Glomerular visceral epithelial cell (primary cell): Measurements from ENCODE around the gene HERC2.
A peak's percentile ranks its signal among the peaks of the same experiment; 100 is the strongest.

ENCODE experiments used
- DNase-seq: peaks from one replicate; pipeline ENCODE4 v3.0.0-alpha.2; 2016; ENCODE audit errors: extremely low spot score

Gene HERC2

DNA sequence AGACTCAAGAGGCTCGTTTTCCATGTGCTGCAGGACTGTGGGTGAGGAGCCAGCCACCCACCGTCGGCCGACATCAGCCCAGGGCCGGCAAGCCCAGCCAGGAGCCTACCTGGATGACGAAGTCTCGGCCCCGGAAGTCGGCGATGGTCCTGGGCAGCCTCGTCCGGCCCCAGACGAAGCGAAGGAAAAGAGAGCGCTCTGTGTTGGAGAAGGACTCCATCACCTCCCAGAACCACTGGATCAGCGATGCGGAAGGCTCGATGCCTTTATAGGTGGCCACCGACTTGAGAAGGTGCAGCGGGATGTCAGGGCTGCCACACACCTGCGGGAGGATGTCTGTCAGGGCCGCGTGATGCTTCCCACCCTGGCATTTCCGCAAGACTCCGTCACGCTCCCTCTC, 209.0 kb downstream of the HERC2 start:
- DNase-seq, result no peak

DNA sequence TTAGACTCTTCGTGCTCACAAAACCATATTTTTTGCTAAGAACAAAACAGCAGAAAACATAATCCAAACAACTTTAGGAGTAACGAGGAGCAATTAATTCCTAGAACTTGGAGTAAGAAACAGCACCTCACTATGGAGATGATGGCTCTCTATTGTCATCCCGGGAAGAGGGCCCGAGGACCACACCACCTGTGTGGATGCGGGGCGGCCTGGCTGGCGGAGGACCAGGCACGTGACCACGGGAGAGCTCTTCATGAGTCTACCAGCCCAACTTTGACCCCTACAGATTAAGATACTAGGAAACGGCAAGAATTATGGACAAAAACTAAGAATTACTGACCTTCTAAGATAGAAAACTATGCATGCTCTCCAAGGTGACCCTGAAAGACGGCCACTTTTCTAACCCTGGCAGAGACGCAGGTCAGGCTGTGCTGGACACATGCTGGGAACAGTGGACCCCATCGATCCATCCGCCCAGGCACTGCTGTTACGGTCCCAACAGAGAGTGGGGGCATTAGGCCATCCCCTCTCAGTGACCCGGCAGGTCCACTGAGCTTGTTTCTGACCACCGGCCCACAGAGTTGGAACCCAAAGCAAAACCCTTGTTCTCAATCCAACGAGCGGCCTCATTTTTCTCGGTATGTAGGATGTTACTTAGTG, 209.7 kb downstream of the HERC2 start:
- DNase-seq, result no peak

DNA sequence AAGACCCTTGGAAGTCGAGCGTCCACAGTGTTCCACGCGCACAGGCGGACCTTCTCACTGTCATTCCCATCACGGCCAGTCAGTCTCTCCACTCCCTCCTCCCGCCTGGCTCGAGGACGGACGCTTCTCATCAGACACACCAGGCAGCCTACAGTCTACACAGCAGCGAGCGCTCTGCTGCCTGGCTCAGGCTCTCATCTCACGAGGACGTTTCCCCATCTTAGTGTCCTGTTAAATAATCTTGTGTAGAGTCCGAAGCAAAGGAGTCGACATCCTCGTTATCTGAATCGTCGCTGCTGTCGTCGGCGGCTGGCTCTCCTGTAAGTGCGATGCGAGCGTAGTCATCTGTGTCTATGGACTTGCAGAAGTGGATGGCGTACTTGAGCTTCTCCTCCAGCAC, 210.4 kb downstream of the HERC2 start:
- DNase-seq, result no peak

DNA sequence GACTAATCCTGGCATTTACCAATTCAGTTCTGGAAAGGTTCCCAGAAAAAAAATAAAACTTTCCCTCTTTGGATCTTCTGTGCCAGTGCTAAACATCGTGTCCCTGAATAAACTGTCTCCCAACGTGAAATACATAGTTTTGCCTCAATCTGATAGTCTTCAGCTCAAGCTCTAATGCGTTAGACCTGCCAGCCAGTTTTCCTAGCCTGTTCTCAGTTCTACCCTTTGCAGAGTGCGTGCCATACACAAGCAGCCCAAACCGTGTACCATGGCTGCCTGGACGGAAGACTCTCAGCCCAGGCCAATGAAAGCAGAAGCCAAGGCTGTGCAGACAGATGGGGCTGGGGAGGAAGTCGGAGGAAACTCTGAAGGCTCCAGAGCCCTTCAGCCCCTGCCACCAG, 211.5 kb downstream of the HERC2 start:
- DNase-seq, result no peak

DNA sequence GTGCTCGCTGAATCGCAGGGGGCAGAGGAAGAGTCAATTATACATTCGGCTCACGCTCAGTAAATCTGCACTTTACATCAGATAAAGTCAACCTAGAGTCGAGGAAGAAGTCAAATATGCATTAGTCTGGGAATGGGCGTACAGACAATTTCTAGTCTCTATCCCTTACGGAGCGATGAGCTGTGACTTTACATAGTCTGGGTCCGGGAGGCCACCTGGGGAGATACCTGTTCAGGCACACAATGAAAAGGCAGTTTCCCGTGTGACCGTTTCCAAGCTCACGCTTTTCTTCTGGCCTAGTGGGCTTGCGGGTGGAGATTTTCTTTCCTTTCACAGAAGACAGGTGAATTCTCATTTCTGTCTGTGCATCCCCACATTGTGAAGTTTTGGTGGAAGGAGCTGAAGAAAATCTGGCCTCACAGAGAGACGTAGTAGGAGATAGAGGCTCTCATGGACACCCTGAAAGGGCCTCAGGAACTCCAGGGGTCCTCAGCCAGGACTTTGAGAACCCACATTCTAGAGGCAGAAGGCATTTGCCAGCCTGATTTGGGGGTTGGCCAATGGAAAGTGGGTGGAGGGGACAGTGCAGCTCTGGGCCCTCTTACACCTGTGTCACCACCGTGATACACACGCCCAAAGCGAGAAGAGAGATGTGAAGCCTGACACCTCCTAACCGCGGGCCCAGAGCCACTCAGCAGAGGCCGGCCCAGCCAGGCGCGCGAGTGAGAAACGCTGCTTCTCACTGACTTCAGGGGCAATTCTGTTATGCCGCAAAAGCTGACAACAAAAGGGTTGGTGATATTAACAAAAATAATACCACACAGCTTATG, 212.1 kb downstream of the HERC2 start:
- DNase-seq, result no peak

DNA sequence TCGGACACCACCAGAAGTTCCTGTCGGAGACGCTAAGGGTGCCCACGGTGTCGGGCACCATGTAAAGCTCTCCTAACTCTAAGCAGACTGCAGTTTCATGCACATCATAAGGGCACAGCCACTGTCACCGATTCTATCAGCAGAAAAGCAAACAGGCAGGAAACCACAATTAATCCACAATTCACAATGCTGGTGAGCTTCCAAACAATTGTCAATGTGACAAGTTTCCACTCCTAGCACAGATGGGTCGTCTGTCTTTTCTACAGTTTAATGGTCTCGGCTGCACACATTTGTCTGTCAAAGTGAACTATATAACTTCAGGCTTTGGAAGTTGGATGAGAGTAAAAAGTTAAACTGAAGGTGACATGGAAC, 214.1 kb downstream of the HERC2 start:
- DNase-seq, result no peak

DNA sequence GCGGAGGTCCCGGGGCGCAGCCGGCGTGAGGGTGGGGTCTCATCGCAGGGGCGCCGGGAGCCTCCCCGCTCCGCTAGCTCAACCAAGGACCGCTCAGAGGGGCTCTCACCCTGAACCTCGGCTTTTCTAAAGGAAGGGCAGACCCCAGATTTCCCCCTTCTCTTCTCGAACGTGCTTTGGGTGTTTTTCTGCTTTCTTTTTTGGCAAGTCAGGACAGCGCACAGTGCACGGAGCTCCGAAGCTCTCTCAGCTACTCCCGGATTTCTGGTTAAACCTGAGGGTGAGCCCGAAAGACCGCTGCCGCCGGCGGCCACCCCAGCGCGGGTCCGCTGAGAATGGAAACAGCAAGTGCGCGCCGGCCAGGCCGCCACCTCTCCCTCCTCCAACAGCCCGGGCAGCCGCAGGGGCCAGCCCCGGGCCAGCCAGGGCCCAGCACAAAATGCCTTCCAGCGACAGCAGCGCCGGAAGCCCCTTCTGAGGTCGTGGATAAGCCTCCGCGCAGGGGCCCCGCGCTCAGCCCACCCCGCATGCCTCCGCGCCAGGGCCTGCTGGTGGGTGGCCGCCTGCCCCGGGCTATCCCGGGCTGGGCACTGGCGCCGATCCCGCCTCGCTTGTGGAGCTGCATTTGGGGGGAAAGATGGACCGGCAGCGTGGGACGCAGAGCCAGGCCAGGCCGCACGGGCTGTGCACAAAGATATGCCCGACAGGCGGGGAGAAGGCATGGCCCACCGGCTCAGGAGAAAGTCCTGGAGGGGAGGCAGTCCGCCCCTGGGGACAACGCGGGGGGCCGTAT, 214.7 kb downstream of the HERC2 start:
- DNase-seq, result no peak

DNA sequence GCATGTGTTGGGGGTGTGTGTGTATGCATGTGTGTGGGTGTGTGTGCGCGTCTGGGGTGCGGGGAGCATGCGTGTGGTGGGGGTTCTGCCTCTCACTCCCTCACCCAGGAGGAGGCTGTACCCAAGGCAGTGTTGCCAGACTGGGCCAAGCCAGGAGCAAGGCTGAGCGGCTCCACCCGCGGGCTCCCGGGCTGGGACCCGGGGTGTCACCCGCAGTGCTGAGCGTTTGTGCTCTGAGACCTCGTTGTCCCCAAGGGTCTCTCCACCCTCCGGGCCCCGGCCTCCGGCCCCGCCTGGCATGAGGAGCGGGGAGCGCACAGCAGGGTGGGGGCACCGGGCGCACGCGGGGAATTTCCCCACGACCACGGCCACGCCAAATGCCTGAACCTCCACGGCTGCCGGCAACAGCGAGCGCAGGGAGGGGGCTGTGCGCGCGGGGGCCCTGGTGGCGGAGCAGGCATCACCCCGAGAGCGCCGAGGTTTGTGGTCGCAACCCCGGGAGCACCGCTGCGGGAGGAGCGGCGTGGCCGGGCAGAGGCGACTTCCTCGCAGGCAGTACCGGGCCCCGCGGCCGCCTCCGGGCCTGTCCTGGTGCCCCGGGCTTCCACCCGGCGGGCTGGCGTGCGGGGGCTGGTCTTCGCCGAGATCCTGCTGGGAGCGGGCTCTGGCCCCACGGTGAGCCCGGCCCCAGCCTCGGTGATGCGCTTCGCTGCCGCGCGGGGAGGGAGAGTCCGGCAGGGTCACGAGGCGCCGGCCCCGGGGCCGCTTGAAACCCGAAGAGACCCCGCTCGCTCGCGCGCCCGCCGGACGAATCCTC, 215.5 kb downstream of the HERC2 start:
- DNase-seq, result no peak

DNA sequence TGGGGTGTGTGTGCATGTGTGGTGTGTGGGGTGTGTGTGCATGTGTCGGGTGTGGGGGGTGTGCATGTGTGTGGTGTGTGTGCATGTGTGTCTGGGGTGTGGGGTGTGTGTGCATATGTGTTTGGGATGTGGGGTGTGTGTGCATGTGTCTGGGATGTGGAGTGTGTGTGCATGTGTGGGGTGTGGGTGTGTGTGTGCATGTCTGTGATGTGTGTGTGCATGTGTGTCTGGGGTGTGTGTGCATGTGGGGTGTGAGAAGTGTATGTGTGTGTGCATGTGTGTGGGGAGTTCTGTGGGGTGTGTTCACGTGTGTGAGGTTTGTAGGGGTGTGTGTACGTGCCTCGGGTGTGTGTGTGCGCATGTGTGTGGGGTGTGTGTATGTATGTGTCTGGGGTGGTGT, 216.2 kb downstream of the HERC2 start:
- no peak for DNase-seq

DNA sequence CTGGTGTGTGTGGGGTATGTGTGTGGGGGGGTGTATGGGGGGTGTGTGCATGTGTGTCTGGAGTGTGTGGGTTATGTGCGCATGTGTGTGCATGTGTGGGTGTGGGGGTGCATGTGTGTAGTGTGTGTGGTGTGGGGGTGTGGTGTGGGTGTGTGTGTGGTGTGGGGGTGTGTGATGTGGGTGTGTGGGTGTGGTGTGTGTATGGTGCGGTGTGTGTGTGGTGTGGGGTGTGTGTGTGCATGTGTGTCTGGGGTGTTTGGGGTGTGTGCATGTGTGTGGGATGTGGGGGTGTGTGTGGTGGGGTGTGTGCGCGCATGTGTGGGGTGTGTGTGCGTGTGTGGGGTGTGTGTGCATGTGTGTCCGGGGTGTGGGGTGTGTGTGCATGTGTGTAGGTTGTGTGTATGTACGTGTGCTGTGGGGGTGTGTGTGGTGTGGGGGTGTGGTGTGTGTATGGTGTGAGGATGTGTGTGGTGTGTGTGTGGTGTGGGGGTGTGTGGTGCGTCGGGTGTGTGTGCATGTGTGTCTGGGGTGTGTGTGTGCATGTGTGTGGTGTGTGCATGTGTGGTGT, 216.7 kb downstream of the HERC2 start:
- DNase-seq, result no peak

DNA sequence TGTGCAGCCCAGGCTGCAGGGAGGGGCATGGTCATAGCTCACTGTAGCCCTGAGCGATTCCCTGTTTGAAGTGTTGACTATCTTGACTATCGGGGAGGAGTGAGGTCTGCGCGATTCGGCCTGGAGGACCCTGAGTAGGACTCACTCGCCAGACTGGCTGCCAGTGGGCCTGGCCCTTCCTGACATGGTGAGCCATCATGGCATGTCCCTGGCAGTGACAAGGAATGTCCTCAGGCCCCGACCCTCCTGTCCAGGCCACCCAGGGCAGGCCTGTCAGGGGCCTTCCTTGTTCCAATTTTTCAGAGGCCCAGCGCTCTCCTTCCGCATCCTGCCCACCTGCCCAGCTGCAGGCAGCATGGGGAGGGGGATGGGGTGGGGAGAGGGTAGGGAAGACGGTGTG, 217.7 kb downstream of the HERC2 start:
- DNase-seq, result no peak

DNA sequence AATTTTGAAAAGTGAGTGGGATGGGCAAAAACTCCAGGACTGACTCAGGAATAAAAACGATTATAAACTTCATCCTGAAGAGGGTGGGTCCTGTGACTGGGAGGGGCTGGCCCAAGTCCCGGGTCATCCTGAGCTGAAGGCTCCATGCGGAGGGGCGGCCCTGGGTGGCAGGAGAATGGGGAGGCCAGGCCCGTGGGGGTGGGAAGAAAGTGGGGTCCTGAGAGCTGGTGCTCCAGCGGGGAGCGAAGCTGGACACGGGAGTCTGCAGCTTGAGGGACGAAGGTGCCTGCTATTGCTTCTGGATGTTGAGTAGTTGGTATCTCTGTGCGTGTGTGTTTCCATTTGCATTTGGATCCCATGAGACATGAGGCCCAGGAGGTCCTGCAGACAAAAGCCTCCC, 218.1 kb downstream of the HERC2 start:
- no peak for DNase-seq

DNA sequence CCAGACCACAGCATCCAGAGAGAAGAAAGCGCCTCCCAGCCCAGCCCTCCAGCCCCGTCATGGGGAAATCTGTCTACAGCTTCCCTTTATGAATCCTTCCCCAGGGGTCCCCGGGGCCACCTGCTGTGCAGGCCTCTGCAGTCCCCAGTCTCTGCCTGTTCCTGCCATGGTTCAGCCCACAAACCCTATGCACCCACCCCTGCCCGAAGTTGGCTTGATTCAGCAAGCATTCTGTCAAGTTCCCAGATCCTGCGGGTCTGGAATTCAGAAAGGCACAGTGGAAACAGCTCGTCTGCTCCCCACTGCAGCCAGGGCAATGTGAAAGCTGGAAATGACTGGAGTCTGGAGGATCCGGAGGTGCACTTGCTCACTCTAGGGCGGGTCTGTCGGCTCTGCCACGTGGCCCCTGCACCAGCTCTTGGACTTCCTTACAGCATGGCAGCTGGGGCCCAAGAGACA, 220.0 kb downstream of the HERC2 start:
- no peak for DNase-seq

DNA sequence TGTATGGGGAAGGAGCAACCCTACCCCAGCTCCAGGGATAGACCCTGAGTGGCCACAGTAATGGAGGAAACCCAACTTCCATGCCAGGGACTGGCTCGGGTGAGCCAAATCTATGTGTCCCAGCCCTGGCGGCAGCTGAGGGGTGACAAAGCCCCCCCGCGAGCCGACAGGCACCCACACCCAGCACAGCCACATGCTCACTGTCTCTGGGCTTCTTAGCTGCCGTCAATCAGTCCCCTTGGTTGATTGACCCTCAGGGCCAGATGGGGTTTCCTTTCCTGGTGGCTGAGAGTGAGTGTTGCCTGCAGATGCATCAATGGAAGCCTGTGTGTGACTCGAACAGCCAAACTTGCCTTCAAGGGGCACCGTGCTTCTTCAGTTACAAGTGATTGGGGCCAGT, 220.8 kb downstream of the HERC2 start:
- no peak for DNase-seq

DNA sequence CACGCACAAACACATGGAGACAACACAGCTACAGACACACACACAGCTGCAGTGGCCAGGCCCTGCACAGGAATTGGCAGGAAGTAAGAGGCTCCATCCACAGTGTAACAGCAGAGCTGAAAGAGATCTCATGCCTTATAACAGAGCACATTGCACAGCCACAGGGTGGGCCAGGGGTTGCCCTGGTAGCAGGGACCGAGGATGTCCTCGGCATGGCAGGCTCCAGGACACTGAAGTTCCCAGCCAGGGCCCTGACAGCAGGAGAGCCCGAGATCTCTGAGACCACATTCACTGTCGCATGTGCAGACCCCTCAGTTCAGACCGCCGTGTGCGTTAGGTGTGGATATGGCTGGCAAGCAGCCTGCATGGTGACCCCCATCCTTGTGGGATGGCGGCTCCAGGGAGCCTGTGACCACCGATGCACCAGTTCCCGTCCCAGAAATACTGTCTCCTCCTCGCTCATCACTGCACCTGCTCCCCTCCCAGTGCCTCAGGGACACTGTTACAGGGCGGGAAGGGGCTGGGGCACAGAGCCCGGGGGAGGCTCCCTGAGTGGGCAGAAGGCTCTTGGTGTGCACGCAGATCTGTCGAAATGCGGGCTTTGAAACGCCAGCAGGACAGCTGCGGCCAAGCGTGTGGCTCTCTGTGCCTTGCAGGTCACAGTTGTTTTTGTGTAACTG, 221.3 kb downstream of the HERC2 start:
- no peak for DNase-seq

DNA sequence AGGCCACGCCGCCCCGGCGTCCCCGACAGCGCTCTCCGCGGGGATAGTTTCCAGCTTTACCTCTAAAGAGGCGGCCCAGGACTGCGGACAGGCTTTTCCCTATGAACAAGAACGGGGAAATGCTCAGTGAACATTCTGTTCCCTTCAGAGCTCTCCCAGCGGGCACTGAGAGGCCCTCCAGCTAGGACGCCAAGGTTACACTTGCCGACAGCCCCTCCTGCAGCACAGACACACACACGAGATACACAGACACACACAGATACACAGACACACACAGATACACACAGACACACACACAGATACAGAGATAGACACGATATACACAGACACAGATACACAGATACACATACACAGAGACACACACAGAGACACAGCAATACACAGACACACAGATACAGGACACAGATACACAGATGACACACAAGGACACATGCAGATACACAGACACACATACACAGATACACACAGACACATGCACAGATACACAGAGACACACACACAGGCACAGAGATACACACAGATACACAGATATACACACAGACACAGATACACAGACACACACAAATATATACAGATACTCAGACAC, 222.3 kb downstream of the HERC2 start:
- DNase-seq, result no peak

DNA sequence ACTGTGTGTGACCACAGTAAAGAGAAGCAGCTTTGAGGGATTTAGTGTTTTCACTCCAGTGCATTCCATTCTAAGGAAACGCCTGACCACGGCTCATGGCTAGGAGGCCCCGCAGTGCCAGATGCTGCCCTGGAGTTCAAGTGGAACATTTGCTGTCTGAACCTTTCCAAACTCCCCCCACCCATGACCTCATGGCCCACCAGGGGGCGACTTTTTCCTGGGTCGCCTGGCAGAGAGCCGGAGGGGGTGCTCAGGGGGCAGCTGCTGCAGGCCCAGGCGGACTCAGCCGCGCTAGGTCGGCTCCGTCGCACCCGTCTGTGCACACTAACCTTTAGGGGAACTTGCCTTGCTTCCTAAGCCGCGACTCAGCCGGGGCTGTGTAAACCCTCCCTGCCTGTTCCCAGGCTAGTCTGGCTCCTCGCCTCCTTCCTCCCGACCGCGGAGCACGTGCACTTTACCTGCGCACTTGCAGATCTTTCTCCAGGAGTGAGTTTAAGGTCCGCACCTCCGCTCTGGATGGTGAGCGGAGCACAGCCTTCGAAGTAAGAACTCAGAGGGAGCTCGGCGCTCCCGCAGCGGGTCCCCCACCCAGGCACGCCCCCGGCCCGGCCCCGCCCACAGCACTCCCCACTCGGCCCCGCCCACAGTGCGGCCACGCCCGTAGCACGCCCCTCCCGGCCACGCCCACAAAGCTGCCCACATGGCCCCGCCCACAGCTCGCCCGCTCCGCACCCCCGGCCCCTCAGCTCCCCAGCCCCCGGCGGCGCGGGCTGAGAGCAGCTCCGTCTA, 223.0 kb downstream of the HERC2 start, which contains the start of gene OCA2:
Gene OCA2 (minus strand): TSS at position 550 of the 789 bp plus-strand sequence. CDS start 17,441 bp downstream, outside the sequence.
- peak; percentile 35 for DNase-seq

DNA sequence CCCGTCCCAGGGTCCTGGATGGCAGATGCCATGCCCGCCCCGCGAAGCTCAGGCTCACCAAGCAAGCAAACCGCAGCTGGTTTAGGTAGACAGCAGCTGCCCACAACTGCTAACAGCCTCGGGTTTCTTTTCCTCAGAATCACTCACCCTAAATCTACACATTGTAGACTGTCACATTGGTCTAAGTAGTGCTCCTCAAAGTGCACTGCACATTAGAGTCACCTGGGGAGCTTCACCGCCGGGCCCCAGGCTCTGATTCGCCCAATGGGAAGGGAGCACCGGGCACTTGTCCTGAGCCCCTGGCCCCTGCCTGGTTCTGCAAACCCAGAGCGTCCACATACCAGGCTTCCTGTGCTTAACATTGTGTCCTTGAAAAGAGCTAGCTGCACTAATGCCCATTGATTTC, 223.6 kb downstream of the HERC2 start:
- DNase-seq, result no peak

DNA sequence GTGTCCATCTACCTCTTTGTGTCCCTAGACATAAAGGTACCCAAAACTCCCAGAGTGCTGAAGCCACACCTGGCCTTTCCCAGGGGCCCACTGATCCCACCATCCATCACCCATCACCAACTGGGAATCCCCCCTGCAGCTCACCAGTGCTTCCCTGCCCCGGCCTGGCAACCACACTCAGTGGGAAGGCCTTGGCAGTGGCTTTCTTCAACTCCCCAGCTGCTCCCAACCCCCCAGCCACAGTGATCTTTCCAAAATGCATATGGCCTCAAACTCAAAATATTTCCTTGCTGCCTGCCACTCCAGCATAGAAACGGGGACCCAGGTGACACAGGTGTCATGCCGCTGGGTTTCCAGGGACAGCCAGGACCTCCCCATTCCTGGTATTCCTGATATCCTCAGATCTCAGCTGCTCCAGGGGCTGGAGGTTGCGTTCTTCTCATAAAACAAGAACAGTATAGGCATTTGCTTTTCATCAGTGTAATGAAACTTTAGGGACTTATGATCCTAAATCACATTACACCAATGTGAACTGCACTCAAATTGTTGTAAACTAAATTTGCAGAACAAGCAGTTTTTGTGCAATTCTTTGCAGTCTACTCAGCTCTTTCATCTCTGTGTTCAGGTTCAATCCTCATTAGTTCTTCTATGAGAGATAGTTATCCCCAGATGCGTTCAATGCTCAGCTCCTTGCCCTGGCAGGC, 224.2 kb downstream of the HERC2 start:
- no peak for DNase-seq
